ENCODE measurements around the gene MACROD1.

MACROD1 gene

GRCh38 chr11:64165842-64166635, at the start of gene MACROD1:
Gene MACROD1, minus strand, starts transcription at chr11:64166113. Its CDS starts 119 bp downstream, at chr11:64165994.
- DNase-seq (ENCODE audit: low read depth in 2 of 2) = peak; percentile 66 to 76

- no peak for DNase-seq (ENCODE audit: low read depth in 2 of 2)
Observed at GRCh38 chr11:64211181-64211872, 45.4 kb upstream of the MACROD1 start.

- DNase-seq (ENCODE audit: low read depth in 2 of 2) = no peak
Observed at GRCh38 chr11:64210301-64211020, 44.5 kb upstream of the MACROD1 start.

- no peak for DNase-seq (ENCODE audit: low read depth in 2 of 2)
Observed at GRCh38 chr11:64209563-64209843, 43.6 kb upstream of the MACROD1 start.

- DNase-seq (ENCODE audit: low read depth in 2 of 2) = no peak
Observed at GRCh38 chr11:64208796-64209562, 43.1 kb upstream of the MACROD1 start.

- DNase-seq (ENCODE audit: low read depth in 2 of 2) = no peak
Observed at GRCh38 chr11:64208086-64208795, 42.3 kb upstream of the MACROD1 start.

GRCh38 chr11:64207256-64208085, 41.6 kb upstream of the MACROD1 start:
- peak; percentile 69 to 77 for DNase-seq (ENCODE audit: low read depth in 2 of 2)

GRCh38 chr11:64206457-64207255, 40.7 kb upstream of the MACROD1 start, which contains the start of gene FERMT3:
Gene FERMT3, plus strand, starts transcription at chr11:64206721. Its CDS starts 644 bp downstream, at chr11:64207365.
- peak in 1 of 2 donors; percentile 56 for DNase-seq (ENCODE audit: low read depth in 2 of 2)

- peak; percentile 58 to 70 for DNase-seq (ENCODE audit: low read depth in 2 of 2)
Observed at GRCh38 chr11:64204464-64204989, 38.6 kb upstream of the MACROD1 start.

- no peak for DNase-seq (ENCODE audit: low read depth in 2 of 2)
Observed at GRCh38 chr11:64204080-64204440, 38.1 kb upstream of the MACROD1 start.

- no peak for DNase-seq (ENCODE audit: low read depth in 2 of 2)
Observed at GRCh38 chr11:64203421-64204079, 37.6 kb upstream of the MACROD1 start.

GRCh38 chr11:64202992-64203391, 37.1 kb upstream of the MACROD1 start:
- DNase-seq (ENCODE audit: low read depth in 2 of 2) = no peak

- DNase-seq (ENCODE audit: low read depth in 2 of 2) = no peak
Observed at GRCh38 chr11:64201543-64201942, 35.6 kb upstream of the MACROD1 start.

- DNase-seq (ENCODE audit: low read depth in 2 of 2) = no peak
Observed at GRCh38 chr11:64198511-64198910, 32.6 kb upstream of the MACROD1 start.

- DNase-seq (ENCODE audit: low read depth in 2 of 2) = no peak
Observed at GRCh38 chr11:64196626-64197025, 30.7 kb upstream of the MACROD1 start.

GRCh38 chr11:64192434-64192833, 26.5 kb upstream of the MACROD1 start:
- no peak for DNase-seq (ENCODE audit: low read depth in 2 of 2)

GRCh38 chr11:64186492-64187165, 20.7 kb upstream of the MACROD1 start:
- no peak for DNase-seq (ENCODE audit: low read depth in 2 of 2)

All from activated CD8-positive, alpha-beta memory T cell treated with anti-CD3 and anti-CD28 coated beads for 4 hours (primary cell).